Liver (tissue), 9 donors: ENCODE measurements around the gene CIZ1. TPM values are rescaled to one million over a fixed set of nuclear protein-coding genes. Genes with fewer than 3 reads are reported as not detected.

ENCODE experiments used
- DNase-seq: peaks from one replicate; pipeline ENCODE4 v3.0.0-alpha.2; 2017; ENCODE audit warnings: low spot score
- H3K27ac ChIP-seq, 2 donors: one replicate each; pipeline ENCODE4 v1.7.0; 2013; ENCODE audit warnings: inconsistent platforms in 2 of 2, low read length in 2 of 2, control low read depth in 1 of 2, low read depth in 1 of 2, mild to moderate bottlenecking in 1 of 2
- H3K27me3 ChIP-seq, 4 donors: one replicate each; pipeline versions ENCODE4 v1.6.1 to v1.7.0; 2013; ENCODE audit warnings: low read length in 3 of 4, inconsistent platforms in 1 of 4, mild to moderate bottlenecking in 1 of 4, moderate library complexity in 1 of 4; ENCODE audit not compliant: control insufficient read depth in 4 of 4, insufficient read depth in 4 of 4
- H3K36me3 ChIP-seq, 4 donors: one replicate each; pipeline versions ENCODE4 v1.6.1 to v1.7.0; 2013; ENCODE audit warnings: low read length in 3 of 4, mild to moderate bottlenecking in 3 of 4, low read depth in 1 of 4, moderate library complexity in 1 of 4; ENCODE audit not compliant: control insufficient read depth in 4 of 4, insufficient read depth in 3 of 4
- H3K4me1 ChIP-seq, 4 donors: one replicate each; pipeline versions ENCODE4 v1.6.1 to v1.7.0; 2013; ENCODE audit warnings: low read length in 3 of 4, mild to moderate bottlenecking in 3 of 4, moderate library complexity in 1 of 4; ENCODE audit not compliant: control insufficient read depth in 4 of 4, insufficient read depth in 4 of 4
- H3K4me3 ChIP-seq, 3 donors: one replicate each; pipeline versions ENCODE4 v1.6.1 to v1.7.0; 2013; ENCODE audit warnings: low read length in 3 of 3, control low read depth in 1 of 3, low read depth in 1 of 3, mild to moderate bottlenecking in 1 of 3
- H3K9ac ChIP-seq, 2 donors: one replicate each; pipeline ENCODE4 v1.7.0; 2013; ENCODE audit warnings: low read length in 2 of 2, mild to moderate bottlenecking in 2 of 2, moderate library complexity in 2 of 2, control low read depth in 1 of 2, low read depth in 1 of 2
- H3K9me3 ChIP-seq, 4 donors: one replicate each; pipeline versions ENCODE4 v1.6.1 to v1.7.0; 2013; ENCODE audit warnings: low read length in 3 of 4; ENCODE audit not compliant: control insufficient read depth in 4 of 4
- FOXA2 ChIP-seq: IDR thresholded peaks from 2 replicates; pipeline ENCODE4 v1.6.1; 2016; ENCODE audit warnings: antibody characterized with exemption
- GABPA ChIP-seq, 2 donors: IDR thresholded peaks in 1 of 2; conservative IDR thresholded peaks in 1 of 2; 2 replicates each; pipeline ENCODE4 v1.6.1; 2016; ENCODE audit warnings: antibody characterized with exemption in 2 of 2, mild to moderate bottlenecking in 1 of 2, moderate library complexity in 1 of 2
- HNF4A ChIP-seq, 2 donors: conservative IDR thresholded peaks; 2 replicates each; pipeline ENCODE4 v1.6.1; 2016; ENCODE audit warnings: antibody characterized with exemption in 2 of 2, mild to moderate bottlenecking in 2 of 2
- HNF4G ChIP-seq: IDR thresholded peaks from 2 replicates; pipeline ENCODE4 v1.6.1; 2016; ENCODE audit warnings: antibody characterized with exemption
- JUND ChIP-seq, 2 donors: IDR thresholded peaks; 2 replicates each; pipeline ENCODE4 v1.6.1; 2016; ENCODE audit warnings: antibody characterized with exemption in 2 of 2
- NR2F2 ChIP-seq: IDR thresholded peaks from 2 replicates; pipeline ENCODE4 v1.6.1; 2016; ENCODE audit warnings: antibody characterized with exemption
- RAD21 ChIP-seq, 2 donors: IDR thresholded peaks; 2 replicates each; pipeline ENCODE4 v1.6.1; 2016; ENCODE audit warnings: antibody characterized with exemption in 2 of 2, mild to moderate bottlenecking in 2 of 2
- RXRA ChIP-seq, 2 donors: IDR thresholded peaks; 2 replicates each; pipeline ENCODE4 v1.6.1; 2017 to 2018; ENCODE audit warnings: antibody characterized with exemption in 2 of 2, mild to moderate bottlenecking in 1 of 2
- SP1 ChIP-seq: IDR thresholded peaks from 2 replicates; pipeline ENCODE4 v1.6.1; 2018; ENCODE audit warnings: antibody characterized with exemption, mild to moderate bottlenecking
- TAF1 ChIP-seq: conservative IDR thresholded peaks from 2 replicates; pipeline ENCODE4 v1.6.1; 2016; ENCODE audit warnings: antibody characterized with exemption, mild to moderate bottlenecking
- YY1 ChIP-seq: IDR thresholded peaks from 2 replicates; pipeline ENCODE4 v1.6.1; 2016; ENCODE audit warnings: antibody characterized with exemption, mild to moderate bottlenecking
- WGBS: extraction: QIAGEN DNeasy Blood & Tissue Kit; methylation state at CpG from one replicate; pipeline ENCODE4 v1.1.7; 2013; 5-methylcytosine and 5-hydroxymethylcytosine counted together
- polyA plus RNA-seq, 2 donors: library from polyadenylated mRNA; stranded (reverse) in 1 of 2; unstranded in 1 of 2; fragments of 200-250 nt in 1 of 2; fragments of >200 nt in 1 of 2; fragmentation: Nextera tagmentation in 1 of 2; extraction: Ambion mirVana in 1 of 2; gene quantifications; one replicate each; pipeline versions ENCODE4 v1.2.1 to v1.2.3, GENCODE V29; 2013 to 2015
- total RNA-seq, 2 donors: library from RNA; depleted of rRNA; stranded (reverse); fragments of >200 nt; gene quantifications; one replicate each; pipeline ENCODE4 v1.2.3, GENCODE V29; 2014
- TF ChIP-seq, protein P1 (sequence below): fragments of 150-350 bp; IDR thresholded peaks from 2 replicates; pipeline ENCODE4 v1.5.1; 2017; ENCODE audit warnings: improper control_type of control experiment, low read depth, low read length; ENCODE audit not compliant: missing input control
- TF ChIP-seq, protein P2 (sequence below): IDR thresholded peaks from 2 replicates; pipeline ENCODE4 v1.6.1; 2016; ENCODE audit warnings: antibody characterized with exemption
- TF ChIP-seq, protein P3 (sequence below): IDR thresholded peaks from 2 replicates; pipeline ENCODE4 v1.6.1; 2016; ENCODE audit warnings: antibody characterized with exemption, mild to moderate bottlenecking
- TF ChIP-seq, protein P4 (sequence below): IDR thresholded peaks from 2 replicates; pipeline ENCODE4 v1.6.1; 2016; ENCODE audit warnings: antibody characterized with exemption
- TF ChIP-seq, protein P5 (sequence below): IDR thresholded peaks from 2 replicates; pipeline ENCODE4 v1.6.1; 2016; ENCODE audit warnings: antibody characterized with exemption
- donor health status: healthy.
- donor health status: healthy.
- donor health status: healthy.
- donor health status: healthy.
- donor health status: healthy.

CIZ1 gene
- total and polyA plus RNA-seq, 4 donors: 12.5 to 15.5 (median 13.7) TPM

DNA sequence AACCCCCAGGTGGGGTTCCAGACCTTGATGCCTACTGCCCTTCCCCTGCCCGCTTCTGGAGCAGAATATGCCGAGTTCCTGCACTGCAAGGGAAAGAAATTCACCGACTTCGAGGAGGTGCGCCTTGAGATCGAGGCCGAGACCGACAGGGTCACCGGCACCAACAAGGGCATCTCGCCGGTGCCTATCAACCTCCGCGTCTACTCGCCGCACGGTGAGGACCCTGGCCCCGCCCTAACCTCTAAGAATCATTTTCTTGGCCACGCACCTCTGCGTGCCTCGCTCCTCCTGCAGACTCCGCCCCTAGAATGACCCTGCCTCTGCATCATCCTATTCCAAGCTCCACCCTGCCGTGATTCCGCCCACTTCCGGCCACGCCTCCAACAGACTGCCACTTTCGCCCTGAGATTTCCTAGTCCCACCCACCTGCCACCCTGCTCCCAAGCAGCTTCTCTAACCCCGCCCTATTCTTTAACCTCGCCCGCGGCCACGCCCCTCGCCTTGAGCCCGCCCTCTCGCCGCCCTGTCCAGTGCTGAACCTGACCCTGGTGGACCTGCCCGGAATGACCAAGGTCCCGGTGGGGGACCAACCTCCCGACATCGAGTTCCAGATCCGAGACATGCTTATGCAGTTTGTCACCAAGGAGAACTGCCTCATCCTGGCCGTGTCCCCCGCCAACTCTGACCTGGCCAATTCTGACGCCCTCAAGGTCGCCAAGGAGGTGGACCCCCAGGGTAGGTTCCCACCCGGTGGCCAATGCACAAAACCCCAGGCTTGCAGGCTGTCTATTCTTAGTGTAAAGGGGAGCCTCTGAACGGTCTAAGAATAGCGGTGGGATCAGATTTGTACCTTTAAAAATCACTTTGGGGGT, 27.4 kb upstream of the CIZ1 start:
- TF ChIP-seq, protein P1, sequence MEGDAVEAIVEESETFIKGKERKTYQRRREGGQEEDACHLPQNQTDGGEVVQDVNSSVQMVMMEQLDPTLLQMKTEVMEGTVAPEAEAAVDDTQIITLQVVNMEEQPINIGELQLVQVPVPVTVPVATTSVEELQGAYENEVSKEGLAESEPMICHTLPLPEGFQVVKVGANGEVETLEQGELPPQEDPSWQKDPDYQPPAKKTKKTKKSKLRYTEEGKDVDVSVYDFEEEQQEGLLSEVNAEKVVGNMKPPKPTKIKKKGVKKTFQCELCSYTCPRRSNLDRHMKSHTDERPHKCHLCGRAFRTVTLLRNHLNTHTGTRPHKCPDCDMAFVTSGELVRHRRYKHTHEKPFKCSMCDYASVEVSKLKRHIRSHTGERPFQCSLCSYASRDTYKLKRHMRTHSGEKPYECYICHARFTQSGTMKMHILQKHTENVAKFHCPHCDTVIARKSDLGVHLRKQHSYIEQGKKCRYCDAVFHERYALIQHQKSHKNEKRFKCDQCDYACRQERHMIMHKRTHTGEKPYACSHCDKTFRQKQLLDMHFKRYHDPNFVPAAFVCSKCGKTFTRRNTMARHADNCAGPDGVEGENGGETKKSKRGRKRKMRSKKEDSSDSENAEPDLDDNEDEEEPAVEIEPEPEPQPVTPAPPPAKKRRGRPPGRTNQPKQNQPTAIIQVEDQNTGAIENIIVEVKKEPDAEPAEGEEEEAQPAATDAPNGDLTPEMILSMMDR: no peak
- TF ChIP-seq, protein P2, sequence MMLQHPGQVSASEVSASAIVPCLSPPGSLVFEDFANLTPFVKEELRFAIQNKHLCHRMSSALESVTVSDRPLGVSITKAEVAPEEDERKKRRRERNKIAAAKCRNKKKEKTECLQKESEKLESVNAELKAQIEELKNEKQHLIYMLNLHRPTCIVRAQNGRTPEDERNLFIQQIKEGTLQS: no peak
- no peak for TF ChIP-seq TAF1
- TF ChIP-seq SP1: peak; percentile 79
- TF ChIP-seq NR2F2: peak; percentile 69
- TF ChIP-seq GABPA (IDR thresholded peaks at IDR 0.05 in 1 of 2, conservative IDR thresholded peaks at IDR 0.05 in 1 of 2): peak in 1 of 2 donors; percentile 85
- TF ChIP-seq FOXA2: no peak
- no peak for TF ChIP-seq HNF4G
- TF ChIP-seq YY1: no peak
- peak; percentile 24 to 63 for TF ChIP-seq HNF4A (conservative IDR thresholded peaks at IDR 0.05)
- TF ChIP-seq, protein P3, sequence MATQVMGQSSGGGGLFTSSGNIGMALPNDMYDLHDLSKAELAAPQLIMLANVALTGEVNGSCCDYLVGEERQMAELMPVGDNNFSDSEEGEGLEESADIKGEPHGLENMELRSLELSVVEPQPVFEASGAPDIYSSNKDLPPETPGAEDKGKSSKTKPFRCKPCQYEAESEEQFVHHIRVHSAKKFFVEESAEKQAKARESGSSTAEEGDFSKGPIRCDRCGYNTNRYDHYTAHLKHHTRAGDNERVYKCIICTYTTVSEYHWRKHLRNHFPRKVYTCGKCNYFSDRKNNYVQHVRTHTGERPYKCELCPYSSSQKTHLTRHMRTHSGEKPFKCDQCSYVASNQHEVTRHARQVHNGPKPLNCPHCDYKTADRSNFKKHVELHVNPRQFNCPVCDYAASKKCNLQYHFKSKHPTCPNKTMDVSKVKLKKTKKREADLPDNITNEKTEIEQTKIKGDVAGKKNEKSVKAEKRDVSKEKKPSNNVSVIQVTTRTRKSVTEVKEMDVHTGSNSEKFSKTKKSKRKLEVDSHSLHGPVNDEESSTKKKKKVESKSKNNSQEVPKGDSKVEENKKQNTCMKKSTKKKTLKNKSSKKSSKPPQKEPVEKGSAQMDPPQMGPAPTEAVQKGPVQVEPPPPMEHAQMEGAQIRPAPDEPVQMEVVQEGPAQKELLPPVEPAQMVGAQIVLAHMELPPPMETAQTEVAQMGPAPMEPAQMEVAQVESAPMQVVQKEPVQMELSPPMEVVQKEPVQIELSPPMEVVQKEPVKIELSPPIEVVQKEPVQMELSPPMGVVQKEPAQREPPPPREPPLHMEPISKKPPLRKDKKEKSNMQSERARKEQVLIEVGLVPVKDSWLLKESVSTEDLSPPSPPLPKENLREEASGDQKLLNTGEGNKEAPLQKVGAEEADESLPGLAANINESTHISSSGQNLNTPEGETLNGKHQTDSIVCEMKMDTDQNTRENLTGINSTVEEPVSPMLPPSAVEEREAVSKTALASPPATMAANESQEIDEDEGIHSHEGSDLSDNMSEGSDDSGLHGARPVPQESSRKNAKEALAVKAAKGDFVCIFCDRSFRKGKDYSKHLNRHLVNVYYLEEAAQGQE: peak; percentile 98
- peak; percentile 15 to 35 for TF ChIP-seq RXRA (IDR thresholded peaks at IDR 0.05)
- TF ChIP-seq, protein P4, sequence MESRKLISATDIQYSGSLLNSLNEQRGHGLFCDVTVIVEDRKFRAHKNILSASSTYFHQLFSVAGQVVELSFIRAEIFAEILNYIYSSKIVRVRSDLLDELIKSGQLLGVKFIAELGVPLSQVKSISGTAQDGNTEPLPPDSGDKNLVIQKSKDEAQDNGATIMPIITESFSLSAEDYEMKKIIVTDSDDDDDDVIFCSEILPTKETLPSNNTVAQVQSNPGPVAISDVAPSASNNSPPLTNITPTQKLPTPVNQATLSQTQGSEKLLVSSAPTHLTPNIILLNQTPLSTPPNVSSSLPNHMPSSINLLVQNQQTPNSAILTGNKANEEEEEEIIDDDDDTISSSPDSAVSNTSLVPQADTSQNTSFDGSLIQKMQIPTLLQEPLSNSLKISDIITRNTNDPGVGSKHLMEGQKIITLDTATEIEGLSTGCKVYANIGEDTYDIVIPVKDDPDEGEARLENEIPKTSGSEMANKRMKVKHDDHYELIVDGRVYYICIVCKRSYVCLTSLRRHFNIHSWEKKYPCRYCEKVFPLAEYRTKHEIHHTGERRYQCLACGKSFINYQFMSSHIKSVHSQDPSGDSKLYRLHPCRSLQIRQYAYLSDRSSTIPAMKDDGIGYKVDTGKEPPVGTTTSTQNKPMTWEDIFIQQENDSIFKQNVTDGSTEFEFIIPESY: no peak
- TF ChIP-seq, protein P5, sequence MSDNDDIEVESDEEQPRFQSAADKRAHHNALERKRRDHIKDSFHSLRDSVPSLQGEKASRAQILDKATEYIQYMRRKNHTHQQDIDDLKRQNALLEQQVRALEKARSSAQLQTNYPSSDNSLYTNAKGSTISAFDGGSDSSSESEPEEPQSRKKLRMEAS: no peak
- peak in 1 of 2 donors; percentile 17 for TF ChIP-seq RAD21 (IDR thresholded peaks at IDR 0.05)
- peak in 1 of 2 donors; percentile 39 for TF ChIP-seq JUND (IDR thresholded peaks at IDR 0.05)
- H3K9ac ChIP-seq: no peak overlapping the region

More for the DNA sequence above, 27.4 kb upstream of the CIZ1 start:
- Histone ChIP-seq H3K4me1 (peaks cover 6 to 40% (median 24%) of the 10 kb centered on the region in 4 donors), H3K4me3 (peak overlapping the region in 1 of 3 donors; percentile 14), H3K27me3 (no peaks in the 10 kb centered on the region), H3K9me3 (no peaks in the 10 kb centered on the region), H3K36me3 (peaks cover 0 to 3% (median 0%) of the 10 kb centered on the region in 4 donors), H3K27ac (no peak overlapping the region)
- WGBS: 20% methylated on average over 47 of the region's 47 CpGs
- peak; percentile 93 for DNase-seq
